SU-DHL-6 (cell line): ENCODE measurements around the gene VSIG10L.

Experiments
- H2AFZ ChIP-seq: fragments of 200-600 bp; sonication (generic); 2 replicates; pipeline ENCODE4 v1.6.1; 2014; ENCODE audit warnings: low read depth, mild to moderate bottlenecking, moderate library complexity, mixed read lengths, antibody characterized with exemption, low read length; ENCODE audit not compliant: severe bottlenecking
- H3F3A ChIP-seq: fragments of 200-600 bp; shearing (Covaris generic); 2 replicates; pipeline ENCODE4 v1.6.0; 2016; ENCODE audit warnings: antibody characterized with exemption, mild to moderate bottlenecking; ENCODE audit not compliant: insufficient read depth
- H3K27ac ChIP-seq: fragments of 200-600 bp; sonication (generic); 2 replicates; pipeline ENCODE4 v1.5.1; 2016; ENCODE audit warnings: low read depth, mild to moderate bottlenecking, low read length, moderate library complexity, mixed read lengths
- H3K27me3 ChIP-seq: fragments of 200-600 bp; sonication (generic), shearing (Covaris generic); 2 replicates; pipeline ENCODE4 v1.6.0; 2014; ENCODE audit warnings: mild to moderate bottlenecking, low read length
- H3K36me3 ChIP-seq: fragments of 200-600 bp; sonication (generic); 2 replicates; pipeline ENCODE4 v1.6.1; 2014; ENCODE audit warnings: mild to moderate bottlenecking, low read length, mixed read lengths
- H3K4me2 ChIP-seq: fragments of 300-600, 200-600 bp; shearing (Covaris generic), sonication (generic); 2 replicates; pipeline ENCODE4 v1.6.0; 2014; ENCODE audit warnings: low read length, low read depth, mild to moderate bottlenecking; ENCODE audit not compliant: poor library complexity, severe bottlenecking
- H3K4me3 ChIP-seq: fragments of 200-600 bp; sonication (generic); 2 replicates; pipeline ENCODE4 v1.5.1; 2014; ENCODE audit warnings: antibody characterized with exemption, low read length, mild to moderate bottlenecking, mixed read lengths; ENCODE audit not compliant: insufficient read depth, poor library complexity, severe bottlenecking
- H3K79me2 ChIP-seq: fragments of 200-600 bp; sonication (generic); 2 replicates; pipeline ENCODE4 v1.6.1; 2014; ENCODE audit warnings: mild to moderate bottlenecking, low read length, moderate library complexity; ENCODE audit not compliant: insufficient read depth
- H3K9ac ChIP-seq: fragments of 200-600 bp; sonication (generic); 2 replicates; pipeline ENCODE4 v1.7.0; 2014; ENCODE audit warnings: mild to moderate bottlenecking, low read length
- H3K9me2 ChIP-seq: fragments of 200-600 bp; sonication (generic); replicated peaks from 2 replicates; pipeline ENCODE4 v1.6.1; 2014; ENCODE audit warnings: low read length; ENCODE audit not compliant: insufficient read depth
- H3K9me3 ChIP-seq: fragments of 200-600 bp; sonication (generic); 2 replicates; pipeline ENCODE4 v1.6.1; 2014; ENCODE audit warnings: low read length, mixed read lengths; ENCODE audit not compliant: insufficient read depth
- H4K20me1 ChIP-seq: fragments of 200-600 bp; sonication (generic); 2 replicates; pipeline ENCODE4 v1.6.1; 2014; ENCODE audit warnings: low read depth, mild to moderate bottlenecking, antibody characterized with exemption, low read length, moderate library complexity, mixed read lengths
- CTCF ChIP-seq: fragments of 200-600 bp; sonication (generic); IDR thresholded peaks from one replicate; pipeline ENCODE4 v1.5.1; 2017; ENCODE audit warnings: antibody characterized with exemption, mild to moderate bottlenecking, low read length, moderate library complexity; ENCODE audit not compliant: insufficient read depth, poor library complexity, severe bottlenecking
- EZH2phosphoT487 ChIP-seq: fragments of 200-600 bp; sonication (generic), shearing (Covaris generic); conservative IDR thresholded peaks from 2 replicates; pipeline ENCODE4 v1.6.1; 2018; ENCODE audit warnings: mild to moderate bottlenecking, antibody characterized with exemption, low read length, moderate library complexity, mixed read lengths

The VSIG10L gene

GRCh38 chr19:51345076-51345620, 3.2 kb upstream of the VSIG10L start:
- no peaks in the 10 kb centered on the region; the same call in 1 of the 2 replicates for H3K36me3 ChIP-seq
- H3K27ac ChIP-seq: no peak overlapping the region
- H3F3A ChIP-seq: no peaks in the 10 kb centered on the region
- no peak overlapping the region for H3K4me3 ChIP-seq
- H3K9ac ChIP-seq: no peak overlapping the region
- no peaks in the 10 kb centered on the region for H4K20me1 ChIP-seq
- H2AFZ ChIP-seq: no peak overlapping the region
- H3K9me3 ChIP-seq: no peaks in the 10 kb centered on the region
- no peaks in the 10 kb centered on the region for H3K9me2 ChIP-seq
- TF ChIP-seq EZH2phosphoT487 (no peak), CTCF (no peak)
- H3K79me2 ChIP-seq: no peaks in the 10 kb centered on the region
- H3K27me3 ChIP-seq: no peaks in the 10 kb centered on the region
- H3K4me2 ChIP-seq: no peak overlapping the region

GRCh38 chr19:51342631-51343569, 961 bp upstream of the VSIG10L start:
- Histone ChIP-seq H3K36me3 (no peaks in the 10 kb centered on the region), H3K27ac (no peak overlapping the region), H3K9me3 (no peaks in the 10 kb centered on the region), H3K79me2 (no peaks in the 10 kb centered on the region), H3K27me3 (no peaks in the 10 kb centered on the region), H3F3A (no peaks in the 10 kb centered on the region), H2AFZ (no peak overlapping the region), H3K4me3 (no peak overlapping the region), H4K20me1 (no peaks in the 10 kb centered on the region), H3K4me2 (no peak overlapping the region), H3K9me2 (no peaks in the 10 kb centered on the region), H3K9ac (no peak overlapping the region)
- TF ChIP-seq EZH2phosphoT487: no peak
- no peak for TF ChIP-seq CTCF

- Histone ChIP-seq H2AFZ (no peak overlapping the region), H3K4me3 (no peak overlapping the region), H3F3A (no peaks in the 10 kb centered on the region), H3K36me3 (no peaks in the 10 kb centered on the region), H3K9ac (no peak overlapping the region), H3K4me2 (no peak overlapping the region), H4K20me1 (no peaks in the 10 kb centered on the region), H3K79me2 (no peaks in the 10 kb centered on the region), H3K9me2 (no peaks in the 10 kb centered on the region), H3K9me3 (no peaks in the 10 kb centered on the region), H3K27ac (no peak overlapping the region), H3K27me3 (no peaks in the 10 kb centered on the region)
- TF ChIP-seq CTCF (no peak), EZH2phosphoT487 (no peak)
These were observed 873 bp downstream of the VSIG10L start for GRCh38 chr19:51341066-51341465.
